GM18511 (cell line): ENCODE results near the gene PAPLN.
"Not testable (repeated sequence)": the region's sequence is repeated elsewhere in the genome, so short reads cannot be mapped to it uniquely, and the experiment has no call there.

Experiments used
- ATAC-seq: cut with Tn5 transposase; IDR thresholded peaks from one replicate; pipeline ENCODE4 v1.9.1; 2021; ENCODE audit warnings: mild to moderate bottlenecking, moderate library complexity; ENCODE audit not compliant: unreplicated experiment

The PAPLN gene, protein sequence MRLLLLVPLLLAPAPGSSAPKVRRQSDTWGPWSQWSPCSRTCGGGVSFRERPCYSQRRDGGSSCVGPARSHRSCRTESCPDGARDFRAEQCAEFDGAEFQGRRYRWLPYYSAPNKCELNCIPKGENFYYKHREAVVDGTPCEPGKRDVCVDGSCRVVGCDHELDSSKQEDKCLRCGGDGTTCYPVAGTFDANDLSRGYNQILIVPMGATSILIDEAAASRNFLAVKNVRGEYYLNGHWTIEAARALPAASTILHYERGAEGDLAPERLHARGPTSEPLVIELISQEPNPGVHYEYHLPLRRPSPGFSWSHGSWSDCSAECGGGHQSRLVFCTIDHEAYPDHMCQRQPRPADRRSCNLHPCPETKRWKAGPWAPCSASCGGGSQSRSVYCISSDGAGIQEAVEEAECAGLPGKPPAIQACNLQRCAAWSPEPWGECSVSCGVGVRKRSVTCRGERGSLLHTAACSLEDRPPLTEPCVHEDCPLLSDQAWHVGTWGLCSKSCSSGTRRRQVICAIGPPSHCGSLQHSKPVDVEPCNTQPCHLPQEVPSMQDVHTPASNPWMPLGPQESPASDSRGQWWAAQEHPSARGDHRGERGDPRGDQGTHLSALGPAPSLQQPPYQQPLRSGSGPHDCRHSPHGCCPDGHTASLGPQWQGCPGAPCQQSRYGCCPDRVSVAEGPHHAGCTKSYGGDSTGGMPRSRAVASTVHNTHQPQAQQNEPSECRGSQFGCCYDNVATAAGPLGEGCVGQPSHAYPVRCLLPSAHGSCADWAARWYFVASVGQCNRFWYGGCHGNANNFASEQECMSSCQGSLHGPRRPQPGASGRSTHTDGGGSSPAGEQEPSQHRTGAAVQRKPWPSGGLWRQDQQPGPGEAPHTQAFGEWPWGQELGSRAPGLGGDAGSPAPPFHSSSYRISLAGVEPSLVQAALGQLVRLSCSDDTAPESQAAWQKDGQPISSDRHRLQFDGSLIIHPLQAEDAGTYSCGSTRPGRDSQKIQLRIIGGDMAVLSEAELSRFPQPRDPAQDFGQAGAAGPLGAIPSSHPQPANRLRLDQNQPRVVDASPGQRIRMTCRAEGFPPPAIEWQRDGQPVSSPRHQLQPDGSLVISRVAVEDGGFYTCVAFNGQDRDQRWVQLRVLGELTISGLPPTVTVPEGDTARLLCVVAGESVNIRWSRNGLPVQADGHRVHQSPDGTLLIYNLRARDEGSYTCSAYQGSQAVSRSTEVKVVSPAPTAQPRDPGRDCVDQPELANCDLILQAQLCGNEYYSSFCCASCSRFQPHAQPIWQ

GRCh38 chr14:73237219-73237785, at the start of gene PAPLN:
Gene PAPLN (plus strand): TSS chr14:73237506. CDS start chr14:73239779, 2,273 bp downstream.
- no peak for ATAC-seq

DNA sequence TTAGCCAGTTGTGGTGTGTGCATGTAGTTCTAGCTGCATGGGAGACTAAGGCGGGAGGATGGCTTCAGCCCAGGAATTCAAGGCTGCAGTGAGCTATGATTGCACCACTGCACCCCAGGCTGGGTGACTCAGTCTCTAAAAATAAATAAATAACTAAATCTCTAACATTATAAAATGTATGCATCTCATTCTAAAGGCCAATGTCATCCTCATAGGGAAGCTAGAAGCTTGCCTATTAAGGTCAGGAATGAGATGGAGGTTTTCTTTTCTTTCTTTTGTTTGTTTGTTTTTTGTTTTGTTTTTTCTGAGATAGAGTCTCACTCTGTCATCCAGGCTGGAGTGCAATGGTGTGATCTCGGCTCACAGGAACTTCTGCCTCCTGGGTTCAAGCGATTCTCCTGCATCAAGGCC, 48.8 kb upstream of the PAPLN start:
- ATAC-seq, result no peak

DNA sequence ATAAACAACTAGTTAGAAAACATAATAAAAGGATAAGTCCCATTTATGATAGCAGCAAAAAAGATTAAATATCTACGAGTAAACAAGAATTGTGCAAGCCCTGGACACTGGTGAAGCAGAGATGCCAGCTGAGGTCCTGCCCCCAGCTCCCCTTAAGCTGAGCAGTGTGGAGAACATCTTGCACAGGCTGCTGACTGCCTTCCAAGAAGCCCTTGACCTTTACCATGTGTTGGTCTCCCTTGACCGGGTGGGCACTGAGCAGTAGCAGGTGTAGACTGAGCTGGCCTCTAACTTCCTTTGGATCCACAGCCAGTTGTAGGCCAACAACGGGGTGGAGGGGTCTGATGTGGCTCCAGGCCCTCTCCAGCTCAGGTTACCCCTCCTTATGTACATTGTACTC, 47.7 kb upstream of the PAPLN start:
- no peak for ATAC-seq

DNA sequence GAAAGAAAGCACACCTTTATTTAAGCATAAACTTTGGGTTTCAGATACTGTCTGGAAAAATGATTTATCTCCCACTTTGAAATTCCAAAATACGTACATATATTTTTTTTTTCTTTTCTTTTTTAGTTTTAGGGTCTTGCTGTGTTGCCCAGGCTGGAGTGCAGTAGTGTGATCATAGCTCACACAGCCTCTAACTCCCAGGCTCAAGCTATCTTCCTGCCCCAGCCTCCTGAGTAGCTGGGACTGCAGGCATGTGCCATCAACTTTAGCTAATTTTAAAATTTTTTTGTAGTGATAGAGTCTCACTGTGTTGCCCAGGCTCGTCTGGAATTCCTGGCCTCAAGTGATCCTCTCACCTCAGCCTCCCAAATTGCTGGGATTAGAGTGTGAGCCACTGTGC, 45.9 kb upstream of the PAPLN start:
- no peak for ATAC-seq

- not testable (repeated sequence) for ATAC-seq
Observed at GRCh38 chr14:73194306-73194705, 43.0 kb upstream of the PAPLN start.

GRCh38 chr14:73198253-73198652, 39.1 kb upstream of the PAPLN start:
- no peak for ATAC-seq

GRCh38 chr14:73203527-73203926, 33.8 kb upstream of the PAPLN start:
- no peak for ATAC-seq

DNA sequence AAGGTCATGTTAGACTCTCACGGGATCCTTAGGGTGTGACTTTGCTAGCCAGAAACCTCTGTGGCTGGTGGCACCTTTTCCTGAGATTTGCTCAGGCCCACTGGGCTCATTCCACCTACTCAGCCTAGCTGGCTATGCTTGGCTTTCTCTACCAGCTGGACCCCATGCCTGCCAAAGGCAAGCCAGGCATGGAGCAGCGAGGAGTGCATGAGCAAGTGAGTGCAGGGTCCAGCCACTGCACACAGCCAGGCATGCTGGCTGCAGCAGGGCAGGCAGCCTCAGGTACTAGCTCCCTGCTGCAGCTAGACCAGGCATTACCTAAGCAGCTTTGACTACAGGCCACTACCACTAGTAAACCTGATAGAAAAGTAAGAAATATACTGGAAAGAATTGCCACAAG, 29.7 kb upstream of the PAPLN start:
- no peak for ATAC-seq

DNA sequence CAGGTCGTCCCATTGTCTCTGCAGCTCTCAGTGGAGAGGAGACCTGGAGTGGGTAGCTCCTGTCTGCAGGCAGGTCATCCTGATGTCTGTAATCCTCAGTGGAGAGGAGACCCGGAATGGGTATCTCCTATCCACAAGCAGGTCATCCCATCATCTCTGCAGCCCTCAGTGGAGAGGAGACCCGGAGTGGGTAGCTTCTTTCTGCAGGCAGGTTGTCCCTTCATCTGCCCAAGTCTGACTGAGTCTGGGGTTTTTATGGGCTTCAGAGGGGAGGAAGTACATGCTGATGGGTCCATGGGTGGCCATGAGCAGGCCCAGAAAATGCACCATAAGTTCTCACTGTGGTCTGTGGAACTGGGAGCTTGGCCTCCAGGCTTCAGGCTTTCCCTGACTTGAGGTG, 28.9 kb upstream of the PAPLN start:
- no peak for ATAC-seq

DNA sequence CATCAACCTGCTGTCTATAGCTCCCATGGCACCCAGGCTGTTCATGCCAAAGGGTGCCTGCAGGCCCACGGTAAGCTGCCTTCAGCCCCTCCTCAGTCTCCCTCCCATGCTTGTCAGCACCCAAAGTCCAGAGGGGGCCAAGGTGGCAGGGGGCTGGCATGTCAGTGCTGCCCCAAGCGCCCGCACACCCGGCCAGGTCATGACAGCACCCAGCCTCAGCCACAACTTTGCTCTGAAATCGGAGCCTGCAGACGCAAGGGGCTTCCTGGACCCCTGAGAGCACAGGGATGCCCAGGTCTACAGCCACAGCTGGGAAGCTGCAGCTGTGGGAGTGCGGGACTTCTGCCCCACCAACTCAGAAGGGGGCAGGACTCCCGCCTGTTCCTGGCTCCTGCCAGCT, 28.5 kb upstream of the PAPLN start:
- ATAC-seq, result no peak

- no peak for ATAC-seq
Observed at GRCh38 chr14:73209953-73210352, 27.4 kb upstream of the PAPLN start.

- ATAC-seq, result no peak
Observed at GRCh38 chr14:73211251-73212040, 25.9 kb upstream of the PAPLN start.

GRCh38 chr14:73216030-73216429, 21.3 kb upstream of the PAPLN start:
- no peak for ATAC-seq

GRCh38 chr14:73217411-73217810, 19.9 kb upstream of the PAPLN start:
- no peak for ATAC-seq

GRCh38 chr14:73220061-73220460, 17.2 kb upstream of the PAPLN start:
- ATAC-seq, result no peak

DNA sequence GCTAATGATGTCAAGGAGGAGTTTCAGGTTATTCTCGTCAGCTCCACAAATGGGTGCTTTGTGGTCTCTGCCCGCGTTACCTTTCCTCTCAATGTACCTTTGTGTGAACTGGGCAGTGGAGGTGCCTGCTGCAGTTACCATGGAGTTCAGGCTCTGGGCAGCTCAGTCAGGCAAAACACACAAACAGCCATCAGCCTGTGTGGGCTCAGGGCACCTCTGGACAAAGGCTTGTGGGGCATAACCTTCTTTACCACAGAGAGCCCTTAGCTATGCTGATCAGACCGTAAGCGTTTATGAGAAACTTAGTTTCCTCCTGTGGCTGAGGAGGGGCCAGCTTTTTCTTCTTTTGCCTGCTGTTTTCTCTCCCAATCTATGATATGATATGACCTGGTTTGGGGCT, 16.7 kb upstream of the PAPLN start:
- ATAC-seq, result no peak

DNA sequence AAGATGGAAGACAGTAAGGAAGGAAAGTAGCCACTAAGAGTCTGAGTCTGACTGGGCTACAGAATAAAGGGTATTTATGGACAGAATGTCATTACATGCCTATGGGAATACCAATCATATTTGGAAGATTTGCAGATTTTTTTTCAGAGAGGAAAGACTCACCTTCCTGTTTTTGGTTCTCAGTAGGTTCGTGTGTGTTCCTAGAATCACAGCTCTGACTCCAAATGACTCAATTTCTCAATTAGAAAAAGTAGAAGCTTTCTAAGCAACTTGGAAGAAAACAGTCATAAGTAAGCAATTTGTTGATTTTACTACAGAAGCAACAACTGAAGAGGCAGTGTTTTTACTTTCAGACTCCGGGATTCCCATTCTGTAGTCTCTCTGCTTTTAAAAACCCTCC, 15.4 kb upstream of the PAPLN start:
- ATAC-seq, result no peak

DNA sequence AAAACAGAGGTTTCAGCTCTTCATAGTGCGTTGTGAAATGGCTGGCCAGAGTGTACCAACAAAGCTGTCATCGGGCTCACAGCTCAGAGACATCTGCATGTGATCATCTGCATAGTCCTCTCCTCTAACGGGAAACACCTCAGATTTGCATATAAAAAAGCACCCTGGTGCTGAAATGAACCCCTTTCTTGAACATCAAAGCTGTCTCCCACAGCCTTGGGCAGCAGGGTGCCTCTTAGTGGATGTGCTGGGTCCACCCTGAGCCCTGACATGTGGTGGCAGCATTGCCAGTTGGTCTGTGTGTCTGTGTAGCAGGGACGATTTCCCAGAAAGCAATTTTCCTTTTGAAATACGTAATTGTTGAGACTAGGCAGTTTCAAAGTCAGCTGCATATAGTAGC, 14.3 kb upstream of the PAPLN start:
- peak; percentile 56 for ATAC-seq

DNA sequence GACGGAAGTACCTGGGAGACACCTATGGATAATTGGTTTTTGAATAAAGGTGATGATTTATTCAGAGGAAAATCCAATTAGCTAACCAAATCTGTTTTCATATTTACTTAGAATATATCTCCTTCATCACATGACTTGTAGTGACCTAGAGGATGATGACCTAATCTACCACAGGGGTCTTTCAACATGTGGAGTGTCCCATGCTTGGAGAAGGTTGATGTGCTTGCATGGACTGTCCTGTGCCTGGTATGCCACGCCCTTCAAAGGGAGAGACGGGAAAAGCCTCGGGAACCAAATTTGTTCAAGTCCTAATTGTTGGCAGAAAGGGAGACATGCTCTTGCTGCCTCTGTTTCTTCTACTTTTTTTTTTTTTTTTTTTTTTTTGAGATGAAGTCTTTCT, 11.8 kb upstream of the PAPLN start:
- no peak for ATAC-seq
